Measurements from ENCODE around the gene DENND2C.

DENND2C gene

GRCh38 chr1:114669562-114670082 lies at the start of gene DENND2C:
Gene DENND2C, minus strand, starts transcription at chr1:114670049. Its CDS starts 44,065 bp downstream, at chr1:114625984.
- Mint-ChIP-seq H3K4me1 (ENCODE audit: low read depth) (peaks cover 13% of the 10 kb centered on the region), H3K4me3 (peak within 1 kb of the TSS; percentile 94), H3K36me3 (no peaks in the 10 kb centered on the region), H3K27me3 (peaks cover 2% of the 10 kb centered on the region), H3K27ac (peak within 1 kb of the TSS; percentile 56), H3K9me3 (ENCODE audit: low read depth) (no peaks in the 10 kb centered on the region)

GRCh38 chr1:114719424-114719787 lies 49.6 kb upstream of the DENND2C start:
- peaks cover 32% of the 10 kb centered on the region for H3K4me1 Mint-ChIP-seq (ENCODE audit: low read depth)
- no peak overlapping the region for H3K4me3 Mint-ChIP-seq
- H3K9me3 Mint-ChIP-seq (ENCODE audit: low read depth): no peaks in the 10 kb centered on the region
- peak overlapping the region; percentile 89 for H3K27ac Mint-ChIP-seq
- H3K27me3 Mint-ChIP-seq: no peaks in the 10 kb centered on the region
- peaks cover 18% of the 10 kb centered on the region for H3K36me3 Mint-ChIP-seq

GRCh38 chr1:114718661-114719423 lies 49.0 kb upstream of the DENND2C start:
- Mint-ChIP-seq H3K36me3 (peaks cover 15% of the 10 kb centered on the region), H3K9me3 (ENCODE audit: low read depth) (no peaks in the 10 kb centered on the region), H3K27ac (peak overlapping the region; percentile 89), H3K4me1 (ENCODE audit: low read depth) (peaks cover 37% of the 10 kb centered on the region), H3K27me3 (no peaks in the 10 kb centered on the region), H3K4me3 (no peak overlapping the region)

GRCh38 chr1:114716304-114717170 lies 46.7 kb upstream of the DENND2C start, which contains the start of gene NRAS:
Gene NRAS, minus strand, starts transcription at chr1:114716771. Its CDS starts 611 bp downstream, at chr1:114716160.
- peaks cover 44% of the 10 kb centered on the region for H3K4me1 Mint-ChIP-seq (ENCODE audit: low read depth)
- H3K9me3 Mint-ChIP-seq (ENCODE audit: low read depth): no peaks in the 10 kb centered on the region
- H3K36me3 Mint-ChIP-seq: peaks cover 18% of the 10 kb centered on the region
- peak within 1 kb of the TSS; percentile 99 for H3K4me3 Mint-ChIP-seq
- H3K27me3 Mint-ChIP-seq: no peaks in the 10 kb centered on the region
- H3K27ac Mint-ChIP-seq: peak within 1 kb of the TSS; percentile 99

- Mint-ChIP-seq H3K4me1 (ENCODE audit: low read depth) (peaks cover 44% of the 10 kb centered on the region), H3K27ac (peak overlapping the region; percentile 99), H3K9me3 (ENCODE audit: low read depth) (no peaks in the 10 kb centered on the region), H3K36me3 (peaks cover 16% of the 10 kb centered on the region), H3K27me3 (no peaks in the 10 kb centered on the region), H3K4me3 (peak overlapping the region; percentile 99)
Measured at GRCh38 chr1:114715952-114716303, 46.1 kb upstream of the DENND2C start.

- Mint-ChIP-seq H3K36me3 (peaks cover 7% of the 10 kb centered on the region), H3K27ac (no peak overlapping the region), H3K27me3 (no peaks in the 10 kb centered on the region), H3K9me3 (ENCODE audit: low read depth) (no peaks in the 10 kb centered on the region), H3K4me3 (no peak overlapping the region), H3K4me1 (ENCODE audit: low read depth) (peaks cover 29% of the 10 kb centered on the region)
Measured at GRCh38 chr1:114712977-114713376, 43.1 kb upstream of the DENND2C start.

- H3K27me3 Mint-ChIP-seq: no peaks in the 10 kb centered on the region
- peaks cover 14% of the 10 kb centered on the region for H3K4me1 Mint-ChIP-seq (ENCODE audit: low read depth)
- no peaks in the 10 kb centered on the region for H3K9me3 Mint-ChIP-seq (ENCODE audit: low read depth)
- peak overlapping the region; percentile 78 for H3K27ac Mint-ChIP-seq
- H3K36me3 Mint-ChIP-seq: peaks cover 13% of the 10 kb centered on the region
- H3K4me3 Mint-ChIP-seq: no peak overlapping the region
Measured at GRCh38 chr1:114710360-114710759, 40.5 kb upstream of the DENND2C start.

GRCh38 chr1:114707604-114708003 lies 37.8 kb upstream of the DENND2C start:
- no peaks in the 10 kb centered on the region for H3K9me3 Mint-ChIP-seq (ENCODE audit: low read depth)
- peaks cover 8% of the 10 kb centered on the region for H3K36me3 Mint-ChIP-seq
- H3K4me3 Mint-ChIP-seq: no peak overlapping the region
- H3K4me1 Mint-ChIP-seq (ENCODE audit: low read depth): no peaks in the 10 kb centered on the region
- H3K27ac Mint-ChIP-seq: peak overlapping the region; percentile 64
- H3K27me3 Mint-ChIP-seq: no peaks in the 10 kb centered on the region

GRCh38 chr1:114703242-114703641 lies 33.4 kb upstream of the DENND2C start:
- H3K9me3 Mint-ChIP-seq (ENCODE audit: low read depth): no peaks in the 10 kb centered on the region
- H3K27ac Mint-ChIP-seq: no peak overlapping the region

GRCh38 chr1:114702737-114703136 lies 32.9 kb upstream of the DENND2C start:
- Mint-ChIP-seq H3K36me3 (peaks cover 8% of the 10 kb centered on the region), H3K4me1 (ENCODE audit: low read depth) (no peaks in the 10 kb centered on the region), H3K4me3 (no peak overlapping the region)

More at GRCh38 chr1:114703242-114703641, 33.4 kb upstream of the DENND2C start:
- no peak overlapping the region for H3K4me3 Mint-ChIP-seq
- no peaks in the 10 kb centered on the region for H3K4me1 Mint-ChIP-seq (ENCODE audit: low read depth)
- no peaks in the 10 kb centered on the region for H3K27me3 Mint-ChIP-seq
- peaks cover 8% of the 10 kb centered on the region for H3K36me3 Mint-ChIP-seq

GRCh38 chr1:114701931-114702330 lies 32.1 kb upstream of the DENND2C start:
- Mint-ChIP-seq H3K4me1 (ENCODE audit: low read depth) (no peaks in the 10 kb centered on the region), H3K27me3 (peaks cover 2% of the 10 kb centered on the region), H3K9me3 (ENCODE audit: low read depth) (no peaks in the 10 kb centered on the region), H3K27ac (no peak overlapping the region), H3K36me3 (peaks cover 2% of the 10 kb centered on the region), H3K4me3 (no peak overlapping the region)

More at GRCh38 chr1:114702737-114703136, 32.9 kb upstream of the DENND2C start:
- Mint-ChIP-seq H3K27ac (no peak overlapping the region), H3K27me3 (no peaks in the 10 kb centered on the region), H3K9me3 (ENCODE audit: low read depth) (no peaks in the 10 kb centered on the region)

GRCh38 chr1:114700036-114700600 lies 30.3 kb upstream of the DENND2C start:
- H3K4me1 Mint-ChIP-seq (ENCODE audit: low read depth): no peaks in the 10 kb centered on the region
- H3K9me3 Mint-ChIP-seq (ENCODE audit: low read depth): no peaks in the 10 kb centered on the region
- H3K27me3 Mint-ChIP-seq: peaks cover 9% of the 10 kb centered on the region
- no peaks in the 10 kb centered on the region for H3K36me3 Mint-ChIP-seq
- H3K27ac Mint-ChIP-seq: no peak overlapping the region
- H3K4me3 Mint-ChIP-seq: no peak overlapping the region

- Mint-ChIP-seq H3K27ac (no peak overlapping the region), H3K9me3 (ENCODE audit: low read depth) (no peaks in the 10 kb centered on the region), H3K27me3 (peaks cover 12% of the 10 kb centered on the region), H3K4me3 (no peak overlapping the region), H3K4me1 (ENCODE audit: low read depth) (no peaks in the 10 kb centered on the region), H3K36me3 (no peaks in the 10 kb centered on the region)
Measured at GRCh38 chr1:114696810-114697209, 27.0 kb upstream of the DENND2C start.

- H3K4me3 Mint-ChIP-seq: no peak within 1 kb of the TSS
- H3K36me3 Mint-ChIP-seq: no peaks in the 10 kb centered on the region
- peaks cover 13% of the 10 kb centered on the region for H3K27me3 Mint-ChIP-seq
- no peak within 1 kb of the TSS for H3K27ac Mint-ChIP-seq
- no peaks in the 10 kb centered on the region for H3K4me1 Mint-ChIP-seq (ENCODE audit: low read depth)
- H3K9me3 Mint-ChIP-seq (ENCODE audit: low read depth): no peaks in the 10 kb centered on the region
Measured at GRCh38 chr1:114695430-114696058, 25.7 kb upstream of the DENND2C start, which contains the start of gene AMPD1. Gene AMPD1, minus strand, starts transcription at chr1:114695546. Its CDS starts 75 bp downstream, at chr1:114695471.

Measured in activated naive CD8-positive, alpha-beta T cell (primary cell).